Common myeloid progenitor, CD34-positive (primary cell): Measurements from ENCODE around the gene TNRC18.
A peak's percentile ranks its signal among the peaks of the same experiment; 100 is the strongest.

Experiments
- CTCF ChIA-PET: fragments of 350-600 bp; sonication (Branson Sonifier 250); formaldehyde crosslinking; loops from one replicate; lab custom pipeline; 2021; ENCODE audit warnings: antibody characterized with exemption; lab: Charles Lee
- POLR2A ChIA-PET: fragments of 350-600 bp; sonication (Branson Sonifier 250); formaldehyde crosslinking; loops from one replicate; lab custom pipeline; 2021; ENCODE audit warnings: antibody characterized with exemption; lab: Charles Lee
- DNase-seq, 3 donors: peaks; one replicate each; pipeline versions ENCODE4 v3.0.0 to v3.0.0-alpha.2; 2013
- H3K27ac ChIP-seq, 2 experiments: 1 replicate in 1 of 2; 2 replicates in 1 of 2; pipeline ENCODE4 v1.7.0; 2013; ENCODE audit warnings: inconsistent platforms in 2 of 2, low read length in 2 of 2, mild to moderate bottlenecking in 2 of 2, low read depth in 1 of 2, moderate library complexity in 1 of 2; ENCODE audit not compliant: severe bottlenecking in 2 of 2, insufficient read depth in 1 of 2, poor library complexity in 1 of 2
- H3K27me3 ChIP-seq, 5 experiments: replicated peaks in 2 of 5; 1 replicate in 3 of 5; 2 replicates in 2 of 5; pipeline versions ENCODE4 v1.6.1 to v1.7.0; 2013; ENCODE audit warnings: low read length in 4 of 5, mild to moderate bottlenecking in 2 of 5, moderate library complexity in 2 of 5, inconsistent platforms in 1 of 5; ENCODE audit not compliant: insufficient read depth in 5 of 5, control insufficient read depth in 4 of 5
- H3K36me3 ChIP-seq, 4 experiments: 1 replicate in 2 of 4; 2 replicates in 2 of 4; pipeline versions ENCODE4 v1.6.1 to v1.7.0; 2013; ENCODE audit warnings: low read length in 3 of 4, control low read depth in 1 of 4, mild to moderate bottlenecking in 1 of 4; ENCODE audit not compliant: control insufficient read depth in 4 of 4, insufficient read depth in 4 of 4
- H3K4me1 ChIP-seq, 4 experiments: 1 replicate in 3 of 4; 2 replicates in 1 of 4; pipeline versions ENCODE4 v1.6.1 to v1.7.1; 2013; ENCODE audit warnings: low read length in 3 of 4, mild to moderate bottlenecking in 3 of 4, control low read depth in 1 of 4, inconsistent platforms in 1 of 4, moderate library complexity in 1 of 4; ENCODE audit not compliant: control insufficient read depth in 4 of 4, insufficient read depth in 4 of 4; ENCODE audit errors: control extremely low read depth in 1 of 4
- H3K4me3 ChIP-seq, 7 experiments: 1 replicate in 4 of 7; 2 replicates in 3 of 7; pipeline versions ENCODE4 v1.5.1 to v1.7.0; 2013; ENCODE audit warnings: mild to moderate bottlenecking in 7 of 7, low read length in 6 of 7, moderate library complexity in 6 of 7, inconsistent platforms in 2 of 7, low read depth in 2 of 7, control low read depth in 1 of 7; ENCODE audit not compliant: insufficient read depth in 4 of 7, control insufficient read depth in 1 of 7; ENCODE audit errors: extremely low read depth in 1 of 7
- H3K9me3 ChIP-seq, 5 experiments: 1 replicate in 4 of 5; 2 replicates in 1 of 5; pipeline versions ENCODE4 v1.6.1 to v1.7.1; 2013; ENCODE audit warnings: low read length in 4 of 5, mild to moderate bottlenecking in 2 of 5, inconsistent platforms in 1 of 5, low read depth in 1 of 5, moderate library complexity in 1 of 5; ENCODE audit not compliant: control insufficient read depth in 4 of 5, insufficient read depth in 2 of 5; ENCODE audit errors: control extremely low read depth in 1 of 5
- WGBS: methylation state at CpG from one replicate; pipeline ENCODE4 v1.1.5; 2013; ENCODE audit not compliant: insufficient coverage; 5-methylcytosine and 5-hydroxymethylcytosine counted together

Gene TNRC18

DNA sequence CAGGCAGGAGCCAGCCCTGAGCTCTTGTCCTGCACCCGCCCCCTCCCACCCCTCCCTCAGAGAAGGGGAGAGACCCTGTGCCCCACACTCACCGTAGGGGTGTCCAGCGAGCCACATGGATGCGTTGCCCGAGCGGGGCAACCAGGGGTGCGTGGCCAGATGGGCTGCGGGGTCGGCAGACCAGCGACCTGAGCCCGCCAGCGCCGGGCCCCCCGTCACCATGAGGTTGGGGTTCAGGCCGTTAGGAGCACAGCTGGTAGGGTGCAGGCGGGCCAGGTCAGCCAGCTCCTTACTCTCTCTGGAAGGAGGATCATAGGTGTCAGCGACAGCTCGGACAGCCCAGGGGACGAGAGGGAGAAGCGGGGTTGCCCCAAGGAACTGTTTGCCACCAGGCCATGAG, 46.4 kb downstream of the TNRC18 start:
- Histone ChIP-seq H3K4me1 (peaks cover 0 to 5% (median 2%) of the 10 kb centered on the region in 4 experiments), H3K9me3 (no peaks in the 10 kb centered on the region), H3K27me3 (no peaks in the 10 kb centered on the region), H3K4me3 (no peak overlapping the region), H3K27ac (peak overlapping the region in 1 of 2 experiments; percentile 54), H3K36me3 (peaks cover 11 to 85% (median 62%) of the 10 kb centered on the region in 4 experiments)
- CTCF ChIA-PET, result no interaction called here
- DNase-seq, result no peak
- POLR2A ChIA-PET, result no interaction called here
- 96% methylated on average over 15 of the region's 20 CpGs for WGBS

DNA sequence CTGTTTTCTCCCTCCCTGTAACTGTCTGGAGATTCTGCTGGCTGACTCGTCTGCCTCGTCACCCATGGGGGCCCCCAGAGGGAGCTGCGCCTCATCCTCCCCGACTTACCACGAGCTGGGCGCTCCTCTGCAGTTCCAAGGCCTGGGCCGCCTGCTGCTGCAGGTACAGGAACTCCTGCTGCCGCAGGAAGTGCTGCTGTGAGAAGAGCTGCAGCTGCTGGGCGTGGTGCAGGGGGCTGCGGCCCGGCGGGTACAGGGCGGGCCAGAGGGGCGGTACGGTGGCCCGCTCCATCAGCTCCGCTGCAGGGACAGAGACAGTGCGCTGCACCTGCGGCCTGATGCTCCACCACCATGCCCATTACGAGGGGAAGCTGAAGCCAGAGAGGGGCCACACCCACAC, 47.7 kb downstream of the TNRC18 start:
- CTCF ChIA-PET, result interaction anchor here (0.9 to 2.1 kb wide), 5 partner anchors 10 to 118 kb away, joined by 3 to 15 read pairs (median 3); no protein-coding TSS in a partner anchor
- POLR2A ChIA-PET, result interaction anchor here (0.5 kb wide), 1 partner anchor 145 kb away, joined by 3 read pairs; no protein-coding TSS in a partner anchor
- Histone ChIP-seq H3K4me3 (no peak overlapping the region), H3K27ac (peak overlapping the region in 1 of 2 experiments; percentile 43), H3K36me3 (peaks cover 14 to 85% (median 62%) of the 10 kb centered on the region in 4 experiments), H3K4me1 (no peaks in the 10 kb centered on the region), H3K9me3 (no peaks in the 10 kb centered on the region), H3K27me3 (no peaks in the 10 kb centered on the region)
- no peak for DNase-seq
- 91% methylated on average over 16 of the region's 20 CpGs for WGBS

DNA sequence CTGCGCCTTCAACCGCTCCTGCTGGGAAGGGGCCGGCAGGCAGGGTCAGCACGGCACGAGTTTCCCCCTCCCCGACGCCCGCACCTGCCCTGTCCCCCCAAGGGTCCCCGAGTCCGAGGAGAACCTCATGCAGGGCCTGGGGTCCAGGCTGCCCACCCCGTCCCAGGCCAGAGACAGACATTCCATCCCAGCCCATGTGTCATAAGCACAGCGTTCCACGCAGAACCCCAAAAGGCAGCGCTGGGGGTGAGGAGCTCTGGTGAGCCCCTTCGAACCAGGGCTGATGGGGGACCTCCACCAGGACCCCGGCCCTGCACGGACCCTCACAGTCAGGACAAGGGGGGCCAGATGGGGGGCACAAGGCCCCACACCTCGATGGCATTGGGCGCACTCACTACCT, 49.2 kb downstream of the TNRC18 start:
- Histone ChIP-seq H3K36me3 (peaks cover 18 to 85% (median 65%) of the 10 kb centered on the region in 4 experiments), H3K27me3 (no peaks in the 10 kb centered on the region), H3K27ac (no peak overlapping the region), H3K4me1 (no peaks in the 10 kb centered on the region), H3K4me3 (no peak overlapping the region), H3K9me3 (no peaks in the 10 kb centered on the region)
- ChIA-PET CTCF (interaction anchor here (1.3 to 3.2 kb wide), 3 partner anchors 12 to 27 kb away, joined by 3 to 10 read pairs (median 3); no protein-coding TSS in a partner anchor), POLR2A (no interaction called here)
- DNase-seq, result no peak
- 94% methylated on average over 16 of the region's 19 CpGs for WGBS

- 91% methylated on average over 5 of the region's 6 CpGs for WGBS
- no peak for DNase-seq
- CTCF ChIA-PET, result interaction anchor here (0.8 to 3.2 kb wide), 5 partner anchors 10 to 105 kb away, joined by 3 to 10 read pairs (median 5); no protein-coding TSS in a partner anchor
Measured at GRCh38 chr7:5373300-5373699, 50.3 kb downstream of the TNRC18 start.

DNA sequence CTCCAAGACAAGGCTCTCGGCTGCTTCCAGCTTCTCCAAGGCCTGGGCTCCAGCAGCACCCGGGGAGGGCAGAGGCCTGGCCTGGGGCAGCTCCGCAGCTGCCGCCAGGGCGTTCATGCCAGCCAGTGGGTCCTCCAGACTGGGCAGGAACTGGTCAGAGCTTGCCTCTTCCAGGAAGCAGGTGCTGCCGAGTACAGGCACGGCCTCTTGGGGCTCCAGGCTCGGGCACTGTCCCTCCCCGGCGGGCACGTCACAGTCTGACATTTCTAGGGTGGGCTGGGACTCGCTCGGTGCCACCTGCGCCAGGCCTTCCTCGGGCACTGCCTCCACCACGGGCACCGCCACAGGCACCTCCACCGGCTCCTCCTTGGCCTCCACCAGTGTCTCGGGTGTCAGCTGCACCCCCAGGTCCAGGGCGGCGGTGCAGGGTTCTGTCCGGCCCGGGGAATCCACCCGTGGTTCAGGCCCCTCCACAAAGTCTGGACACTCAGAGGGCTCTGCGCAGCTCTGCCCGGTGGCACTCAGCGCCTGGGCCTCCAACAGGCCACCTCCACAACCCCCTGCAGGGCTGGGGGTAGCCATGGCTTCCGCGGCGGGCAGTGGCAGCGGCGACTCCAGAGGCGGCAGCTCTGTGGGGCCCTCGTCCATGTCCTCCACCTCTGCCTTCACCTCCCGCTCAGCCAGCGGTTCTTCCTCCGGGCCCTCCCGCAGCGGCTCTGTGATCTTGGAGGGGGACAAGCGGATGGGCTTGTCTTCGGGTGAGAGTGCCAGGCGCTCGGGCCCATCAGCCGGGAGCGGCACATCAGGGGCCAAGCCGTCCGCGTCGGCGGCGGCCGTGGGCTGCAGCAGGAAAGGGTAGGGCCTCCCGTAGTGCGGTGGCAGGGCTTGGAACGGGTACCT, 52.9 kb downstream of the TNRC18 start:
- WGBS, result 90% methylated on average over 42 of the region's 55 CpGs
- Histone ChIP-seq H3K9me3 (no peaks in the 10 kb centered on the region), H3K4me1 (peaks cover 0 to 7% (median 5%) of the 10 kb centered on the region in 4 experiments), H3K27me3 (no peaks in the 10 kb centered on the region), H3K27ac (no peak overlapping the region), H3K4me3 (no peak overlapping the region), H3K36me3 (peaks cover 18 to 79% (median 60%) of the 10 kb centered on the region in 4 experiments)
- POLR2A ChIA-PET, result interaction anchor here (0.6 kb wide), 1 partner anchor 49 kb away, joined by 4 read pairs; no protein-coding TSS in a partner anchor
- CTCF ChIA-PET, result interaction anchor here (0.9 to 3.5 kb wide), 4 partner anchors 9 to 115 kb away, joined by 3 to 14 read pairs (median 6); no protein-coding TSS in a partner anchor
- no peak for DNase-seq

More at GRCh38 chr7:5373300-5373699, 50.3 kb downstream of the TNRC18 start:
- no peaks in the 10 kb centered on the region for H3K9me3 ChIP-seq
- H3K36me3 ChIP-seq, result peaks cover 18 to 90% (median 68%) of the 10 kb centered on the region in 4 experiments
- POLR2A ChIA-PET, result no interaction called here
- H3K4me3 ChIP-seq, result no peak overlapping the region
- H3K4me1 ChIP-seq, result no peaks in the 10 kb centered on the region
- no peaks in the 10 kb centered on the region for H3K27me3 ChIP-seq
- H3K27ac ChIP-seq, result no peak overlapping the region

DNA sequence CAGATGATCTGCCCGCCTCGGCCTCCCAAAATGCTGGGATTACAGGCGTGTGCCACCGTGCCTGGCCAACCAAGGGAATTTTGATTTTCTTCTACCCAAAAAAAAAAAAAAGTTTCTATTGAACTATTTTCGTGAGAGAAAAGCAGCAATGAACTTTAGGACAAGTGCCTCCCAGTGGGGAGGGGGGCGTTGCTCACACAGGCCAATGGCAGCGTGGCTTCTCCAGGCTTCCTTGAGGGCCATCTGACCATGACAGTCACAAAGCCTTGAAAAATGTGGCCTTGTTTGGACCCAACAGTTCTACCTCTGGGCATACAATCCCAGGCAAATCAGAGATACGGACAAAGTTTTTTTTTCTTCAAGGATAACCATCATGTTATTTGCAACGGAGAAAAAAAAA, 56.0 kb downstream of the TNRC18 start:
- Histone ChIP-seq H3K27ac (peak overlapping the region in 1 of 2 experiments; percentile 32), H3K9me3 (no peaks in the 10 kb centered on the region), H3K4me3 (no peak overlapping the region), H3K4me1 (peaks cover 0 to 27% (median 22%) of the 10 kb centered on the region in 4 experiments), H3K36me3 (peaks cover 12 to 72% (median 56%) of the 10 kb centered on the region in 4 experiments), H3K27me3 (no peaks in the 10 kb centered on the region)
- CTCF ChIA-PET, result interaction anchor here (1.0 to 3.4 kb wide), 4 partner anchors 8 to 127 kb away, joined by 3 to 15 read pairs (median 10); no protein-coding TSS in a partner anchor
- no peak for DNase-seq
- POLR2A ChIA-PET, result no interaction called here
- 90% methylated on average over 7 of the region's 9 CpGs for WGBS
